MM.1S (cell line): ENCODE results near the gene NCBP2L.

Source experiments
- DNase-seq: peaks from one replicate; pipeline ENCODE4 v3.0.0-alpha.2; 2015
- H2AFZ ChIP-seq: fragments of 300-600 bp; sonication (generic); 2 replicates; pipeline ENCODE4 v1.6.0; 2016; ENCODE audit warnings: antibody characterized with exemption, low read length
- H3F3A ChIP-seq: fragments of 300-600 bp; sonication (generic); 2 replicates; pipeline ENCODE4 v1.6.1; 2016; ENCODE audit warnings: mild to moderate bottlenecking, antibody characterized with exemption, low read length, moderate library complexity, mixed read lengths; ENCODE audit not compliant: insufficient read depth
- H3K27ac ChIP-seq: fragments of 300-600 bp; sonication (generic); 2 replicates; pipeline ENCODE4 v1.5.1; 2016; ENCODE audit warnings: mild to moderate bottlenecking, low read length
- H3K27me3 ChIP-seq: fragments of 300-600 bp; sonication (generic); replicated peaks from 2 replicates; pipeline ENCODE4 v1.6.0; 2016; ENCODE audit warnings: low read length; ENCODE audit not compliant: insufficient read depth
- H3K36me3 ChIP-seq: fragments of 300-600 bp; sonication (generic); replicated peaks from 2 replicates; pipeline ENCODE4 v1.6.1; 2016; ENCODE audit warnings: mild to moderate bottlenecking, low read length, mixed read lengths; ENCODE audit not compliant: insufficient read depth
- H3K4me1 ChIP-seq: fragments of 300-600 bp; sonication (generic); 2 replicates; pipeline ENCODE4 v1.6.1; 2016; ENCODE audit warnings: low read length, mixed read lengths
- H3K4me2 ChIP-seq: fragments of 300-600 bp; sonication (generic); 2 replicates; pipeline ENCODE4 v1.6.0; 2016; ENCODE audit warnings: low read depth, low read length
- H3K4me3 ChIP-seq: fragments of 300-600 bp; sonication (generic); 2 replicates; pipeline ENCODE4 v1.5.1; 2016; ENCODE audit warnings: low read length, mixed read lengths
- H3K79me2 ChIP-seq: fragments of 300-600 bp; sonication (generic); 2 replicates; pipeline ENCODE4 v1.6.1; 2016; ENCODE audit warnings: mixed run types, low read length, mixed read lengths
- H3K9ac ChIP-seq: fragments of 300-600 bp; sonication (generic); 2 replicates; pipeline ENCODE4 v1.6.1; 2016; ENCODE audit warnings: low read length, mixed read lengths
- H3K9me2 ChIP-seq: fragments of 300-600 bp; sonication (generic); replicated peaks from 2 replicates; pipeline ENCODE4 v1.6.1; 2016; ENCODE audit warnings: mild to moderate bottlenecking, low read length, mixed read lengths; ENCODE audit not compliant: insufficient read depth
- H3K9me3 ChIP-seq: fragments of 300-600 bp; sonication (generic); replicated peaks from 2 replicates; pipeline ENCODE4 v1.6.1; 2016; ENCODE audit warnings: mild to moderate bottlenecking, low read length, mixed read lengths; ENCODE audit not compliant: insufficient read depth
- H4K20me1 ChIP-seq: fragments of 300-600 bp; sonication (generic); 2 replicates; pipeline ENCODE4 v1.6.1; 2016; ENCODE audit warnings: mild to moderate bottlenecking, low read length, moderate library complexity, mixed read lengths; ENCODE audit not compliant: insufficient read depth
- CTCF ChIP-seq: fragments of 300-600 bp; sonication (generic); IDR thresholded peaks from 2 replicates; pipeline ENCODE4 v1.5.1; 2016; ENCODE audit warnings: antibody characterized with exemption, low read length, mixed read lengths
- EZH2 ChIP-seq: fragments of 300-600 bp; sonication (generic); optimal IDR thresholded peaks from 2 replicates; pipeline ENCODE3; 2017; ENCODE audit warnings: low read depth, mild to moderate bottlenecking, antibody characterized with exemption, low read length, mixed read lengths
- EZH2phosphoT487 ChIP-seq: fragments of 300-600 bp; sonication (generic); IDR thresholded peaks from 2 replicates; pipeline ENCODE4 v1.6.1; 2018; ENCODE audit warnings: antibody characterized with exemption, low read length

Gene NCBP2L

GRCh38 chrX:107825698-107826237 is 48.2 kb downstream of the NCBP2L start, which contains the start of gene MID2:
Gene MID2 (plus strand): TSS chrX:107825866. CDS start chrX:107826427, 561 bp downstream.
- no peak for TF ChIP-seq EZH2phosphoT487
- H3K4me1 ChIP-seq: 0 out of 2 replicates have a peak, but pooled peaks cover 5% of the 10 kb centered on the region
- no peaks in the 10 kb centered on the region for H3F3A ChIP-seq
- peak within 1 kb of the TSS; percentile 60; the same call in 1 of the 2 replicates for H3K4me2 ChIP-seq
- no peaks in the 10 kb centered on the region for H3K27me3 ChIP-seq
- H2AFZ ChIP-seq: peak within 1 kb of the TSS; percentile 56; the same call in 1 of the 2 replicates
- no peaks in the 10 kb centered on the region for H4K20me1 ChIP-seq
- H3K4me3 ChIP-seq: peak within 1 kb of the TSS; percentile 68
- DNase-seq: peak; percentile 46
- H3K9me2 ChIP-seq: no peaks in the 10 kb centered on the region
- H3K79me2 ChIP-seq: no peaks in the 10 kb centered on the region
- H3K36me3 ChIP-seq: no peaks in the 10 kb centered on the region
- H3K9me3 ChIP-seq: no peaks in the 10 kb centered on the region
- peak within 1 kb of the TSS; percentile 48; the same call in 1 of the 2 replicates for H3K9ac ChIP-seq
- H3K27ac ChIP-seq: no peak within 1 kb of the TSS; the same call in 1 of the 2 replicates

DNA sequence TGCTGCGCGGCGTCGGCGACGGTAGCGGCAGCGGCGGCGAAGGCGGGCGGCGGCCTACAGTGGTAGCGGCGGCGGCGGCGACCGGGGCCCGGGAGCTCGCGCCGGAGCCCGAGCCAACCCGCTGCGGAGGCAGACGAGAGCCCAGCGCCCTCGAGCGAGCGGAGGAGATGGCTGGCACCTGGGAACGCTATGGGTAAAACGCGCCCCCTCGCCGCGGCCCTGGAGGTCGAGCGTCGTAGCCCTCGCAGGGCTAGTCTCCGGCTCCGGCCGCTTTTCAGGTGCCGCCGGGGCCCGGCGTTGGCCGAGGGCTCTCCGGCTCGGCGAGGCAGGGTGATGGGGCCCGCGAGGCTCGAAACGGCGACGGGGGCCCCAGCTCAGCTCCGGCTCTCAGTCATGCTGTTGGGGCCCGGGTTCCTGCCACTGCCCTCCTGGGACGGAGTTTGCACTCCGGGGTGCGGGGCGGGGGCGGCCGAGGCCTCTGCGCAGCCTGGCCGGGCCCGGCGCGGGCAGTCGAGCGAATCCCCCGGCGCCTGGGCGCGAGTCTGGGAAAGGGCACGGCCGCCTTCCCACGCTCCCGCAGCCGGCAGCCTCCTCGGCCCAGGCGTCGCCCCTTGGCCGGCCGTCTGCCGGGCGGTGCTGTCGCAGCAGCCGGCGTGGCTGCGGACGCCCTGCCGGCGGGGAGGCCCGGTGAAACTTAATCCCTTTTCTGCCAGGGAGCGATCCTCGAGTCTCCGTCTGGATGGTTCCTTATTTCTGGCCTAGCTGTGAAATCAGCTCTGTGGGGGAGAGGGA is 48.9 kb downstream of the NCBP2L start:
- Histone ChIP-seq H3F3A (no peaks in the 10 kb centered on the region), H3K9me3 (no peaks in the 10 kb centered on the region), H3K27me3 (no peaks in the 10 kb centered on the region), H3K36me3 (no peaks in the 10 kb centered on the region), H3K4me1 (0 out of 2 replicates have a peak, but pooled peaks cover 5% of the 10 kb centered on the region), H3K9me2 (no peaks in the 10 kb centered on the region), H3K4me2 (peak overlapping the region; percentile 60; the same call in 1 of the 2 replicates), H3K4me3 (peak overlapping the region; percentile 68), H4K20me1 (no peaks in the 10 kb centered on the region), H3K27ac (no peak overlapping the region), H3K9ac (peak overlapping the region; percentile 48; the same call in 1 of the 2 replicates), H3K79me2 (no peaks in the 10 kb centered on the region), H2AFZ (no peak overlapping the region)
- DNase-seq: peak; percentile 37
- TF ChIP-seq EZH2: no peak
- TF ChIP-seq CTCF: no peak
- no peak for TF ChIP-seq EZH2phosphoT487

- no peak overlapping the region for H3K27ac ChIP-seq
- H3F3A ChIP-seq: no peaks in the 10 kb centered on the region
- no peaks in the 10 kb centered on the region for H3K9me3 ChIP-seq
- no peak overlapping the region for H2AFZ ChIP-seq
- H3K36me3 ChIP-seq: no peaks in the 10 kb centered on the region
- 0 out of 2 replicates have a peak, but pooled peaks cover 5% of the 10 kb centered on the region for H3K4me1 ChIP-seq
- no peak for DNase-seq
- no peaks in the 10 kb centered on the region for H3K9me2 ChIP-seq
- no peaks in the 10 kb centered on the region for H3K79me2 ChIP-seq
- peak overlapping the region; percentile 60; the same call in 1 of the 2 replicates for H3K4me2 ChIP-seq
- no peak overlapping the region for H3K9ac ChIP-seq
- H4K20me1 ChIP-seq: no peaks in the 10 kb centered on the region
- no peaks in the 10 kb centered on the region for H3K27me3 ChIP-seq
- TF ChIP-seq EZH2 (no peak), EZH2phosphoT487 (no peak), CTCF (no peak)
- H3K4me3 ChIP-seq: peak overlapping the region; percentile 26; the same call in 1 of the 2 replicates
Observed at GRCh38 chrX:107827030-107827831, 49.7 kb downstream of the NCBP2L start.
